Measurements from ENCODE around the gene RALGAPA2. TPM values are rescaled to one million over a fixed set of nuclear protein-coding genes. Genes with fewer than 3 reads are reported as not detected.

The RALGAPA2 gene
- total RNA-seq, 1 experiment from 2014 or later = 10.8 TPM

GRCh38 chr20:20518263-20518662 is 194.2 kb downstream of the RALGAPA2 start:
- CTCF ChIA-PET = no interaction called here
- ATAC-seq = no peak
- Histone ChIP-seq H3K9me3 (ENCODE audit: control insufficient read depth in 1 of 2, insufficient read depth in 1 of 2, low read depth in 1 of 2, low read length in 2 of 2) (no peaks in the 10 kb centered on the region), H3K9me2 (ENCODE audit: insufficient read depth) (no peaks in the 10 kb centered on the region), H3K27me3 (ENCODE audit: insufficient read depth, low read length) (no peaks in the 10 kb centered on the region), H3K9ac (ENCODE audit: low read length) (no peak overlapping the region), H3K4me2 (ENCODE audit: low read length) (no peak overlapping the region), H3K4me1 (ENCODE audit: control insufficient read depth in 1 of 2, insufficient read depth in 2 of 2, low read length in 2 of 2) (no peaks in the 10 kb centered on the region), H3K36me3 (ENCODE audit: control insufficient read depth in 1 of 2, insufficient read depth in 2 of 2, low read length in 2 of 2) (no peaks in the 10 kb centered on the region), H3K4me3 (replicated peaks in 1 of 2; ENCODE audit: low read depth in 1 of 2, low read length in 2 of 2) (no peak overlapping the region), H3K79me2 (ENCODE audit: insufficient read depth, low read length) (no peaks in the 10 kb centered on the region), H3K27ac (ENCODE audit: low read depth, low read length) (no peak overlapping the region), H4K20me1 (ENCODE audit: insufficient read depth) (no peaks in the 10 kb centered on the region), H2AFZ (ENCODE audit: low read depth, low read length, poor library complexity, severe bottlenecking) (no peak overlapping the region)
- TF ChIP-seq CEBPB (IDR thresholded peaks at IDR 0.05; ENCODE audit: low read depth) (no peak), ZFX (IDR thresholded peaks at IDR 0.05) (no peak), FOSL1 (IDR thresholded peaks at IDR 0.05; ENCODE audit: low read depth) (no peak)
- TF ChIP-seq, protein P1, sequence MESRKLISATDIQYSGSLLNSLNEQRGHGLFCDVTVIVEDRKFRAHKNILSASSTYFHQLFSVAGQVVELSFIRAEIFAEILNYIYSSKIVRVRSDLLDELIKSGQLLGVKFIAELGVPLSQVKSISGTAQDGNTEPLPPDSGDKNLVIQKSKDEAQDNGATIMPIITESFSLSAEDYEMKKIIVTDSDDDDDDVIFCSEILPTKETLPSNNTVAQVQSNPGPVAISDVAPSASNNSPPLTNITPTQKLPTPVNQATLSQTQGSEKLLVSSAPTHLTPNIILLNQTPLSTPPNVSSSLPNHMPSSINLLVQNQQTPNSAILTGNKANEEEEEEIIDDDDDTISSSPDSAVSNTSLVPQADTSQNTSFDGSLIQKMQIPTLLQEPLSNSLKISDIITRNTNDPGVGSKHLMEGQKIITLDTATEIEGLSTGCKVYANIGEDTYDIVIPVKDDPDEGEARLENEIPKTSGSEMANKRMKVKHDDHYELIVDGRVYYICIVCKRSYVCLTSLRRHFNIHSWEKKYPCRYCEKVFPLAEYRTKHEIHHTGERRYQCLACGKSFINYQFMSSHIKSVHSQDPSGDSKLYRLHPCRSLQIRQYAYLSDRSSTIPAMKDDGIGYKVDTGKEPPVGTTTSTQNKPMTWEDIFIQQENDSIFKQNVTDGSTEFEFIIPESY (IDR thresholded peaks at IDR 0.05; ENCODE audit: extremely low read depth, insufficient replicate concordance, low read length) = no peak
- POLR2A ChIA-PET = no interaction called here
- RAD21 ChIA-PET (ENCODE audit: low non-redundant PET in 1 of 2, low total read pairs in 2 of 2, uncharacterized antibody in 2 of 2, unreplicated experiment in 2 of 2) = no interaction called here
- BruUV-seq (replicated peaks) = no TSS peak
- intact Hi-C loops (cut with micrococcal nuclease) = no loop called here
- DNase-seq (ENCODE audit: low read depth, low spot score) = no peak

GRCh38 chr20:20517296-20517695 is 195.1 kb downstream of the RALGAPA2 start:
- no TSS peak for BruUV-seq (replicated peaks)
- Histone ChIP-seq H3K4me1 (ENCODE audit: control insufficient read depth in 1 of 2, insufficient read depth in 2 of 2, low read length in 2 of 2) (no peaks in the 10 kb centered on the region), H3K4me2 (ENCODE audit: low read length) (no peak overlapping the region), H3K4me3 (replicated peaks in 1 of 2; ENCODE audit: low read depth in 1 of 2, low read length in 2 of 2) (no peak overlapping the region), H3K27me3 (ENCODE audit: insufficient read depth, low read length) (no peaks in the 10 kb centered on the region), H3K9ac (ENCODE audit: low read length) (no peak overlapping the region), H3K9me3 (ENCODE audit: control insufficient read depth in 1 of 2, insufficient read depth in 1 of 2, low read depth in 1 of 2, low read length in 2 of 2) (no peaks in the 10 kb centered on the region), H3K9me2 (ENCODE audit: insufficient read depth) (no peaks in the 10 kb centered on the region), H2AFZ (ENCODE audit: low read depth, low read length, poor library complexity, severe bottlenecking) (no peak overlapping the region), H4K20me1 (ENCODE audit: insufficient read depth) (no peaks in the 10 kb centered on the region), H3K36me3 (ENCODE audit: control insufficient read depth in 1 of 2, insufficient read depth in 2 of 2, low read length in 2 of 2) (no peaks in the 10 kb centered on the region), H3K79me2 (ENCODE audit: insufficient read depth, low read length) (no peaks in the 10 kb centered on the region), H3K27ac (ENCODE audit: low read depth, low read length) (no peak overlapping the region)
- no peak for DNase-seq (ENCODE audit: low read depth, low spot score)
- RAD21 ChIA-PET (ENCODE audit: low non-redundant PET in 1 of 2, low total read pairs in 2 of 2, uncharacterized antibody in 2 of 2, unreplicated experiment in 2 of 2) = no interaction called here
- no peak for ATAC-seq
- CTCF ChIA-PET = no interaction called here
- POLR2A ChIA-PET = no interaction called here
- intact Hi-C loops (cut with micrococcal nuclease) = no loop called here
- TF ChIP-seq ZFX (IDR thresholded peaks at IDR 0.05) (no peak), ELF1 (IDR thresholded peaks at IDR 0.05; ENCODE audit: borderline replicate concordance, low read depth) (no peak), RAD21 (IDR thresholded peaks at IDR 0.05; ENCODE audit: low read depth) (no peak), CTCF (IDR thresholded peaks at IDR 0.05 in 2 of 3, conservative IDR thresholded peaks at IDR 0.05 in 1 of 3; ENCODE audit: borderline replicate concordance in 1 of 3, insufficient read depth in 1 of 3, low read depth in 2 of 3, low read length in 2 of 3) (no peak), CBX3 (IDR thresholded peaks at IDR 0.05; ENCODE audit: low read depth) (no peak), SIN3A (IDR thresholded peaks at IDR 0.05; ENCODE audit: low read depth) (no peak), MAX (IDR thresholded peaks at IDR 0.05) (no peak), EZH2phosphoT487 (IDR thresholded peaks at IDR 0.05; ENCODE audit: borderline replicate concordance) (no peak), REST (IDR thresholded peaks at IDR 0.05; ENCODE audit: low read depth) (no peak), SRF (IDR thresholded peaks at IDR 0.05; ENCODE audit: low read depth) (no peak), FOSL1 (IDR thresholded peaks at IDR 0.05; ENCODE audit: low read depth) (no peak), POLR2A (IDR thresholded peaks at IDR 0.05; ENCODE audit: borderline replicate concordance, extremely low read depth, insufficient read depth, insufficient read length) (no peak), ZNF274 (IDR thresholded peaks at IDR 0.05; ENCODE audit: low read depth, low read length) (no peak)

All from HCT116 (cell line).